GM21786 (cell line): Measurements from ENCODE around the gene LMNB1.
A peak's percentile ranks its signal among the peaks of the same experiment; 100 is the strongest.
"Not testable (repeated sequence)": the region's sequence is repeated elsewhere in the genome, so short reads cannot be mapped to it uniquely, and the experiment has no call there.

ENCODE experiments used
- ATAC-seq: cut with Tn5 transposase; IDR thresholded peaks from one replicate; pipeline ENCODE4 v1.9.1; 2021; ENCODE audit not compliant: unreplicated experiment

The LMNB1 gene

DNA sequence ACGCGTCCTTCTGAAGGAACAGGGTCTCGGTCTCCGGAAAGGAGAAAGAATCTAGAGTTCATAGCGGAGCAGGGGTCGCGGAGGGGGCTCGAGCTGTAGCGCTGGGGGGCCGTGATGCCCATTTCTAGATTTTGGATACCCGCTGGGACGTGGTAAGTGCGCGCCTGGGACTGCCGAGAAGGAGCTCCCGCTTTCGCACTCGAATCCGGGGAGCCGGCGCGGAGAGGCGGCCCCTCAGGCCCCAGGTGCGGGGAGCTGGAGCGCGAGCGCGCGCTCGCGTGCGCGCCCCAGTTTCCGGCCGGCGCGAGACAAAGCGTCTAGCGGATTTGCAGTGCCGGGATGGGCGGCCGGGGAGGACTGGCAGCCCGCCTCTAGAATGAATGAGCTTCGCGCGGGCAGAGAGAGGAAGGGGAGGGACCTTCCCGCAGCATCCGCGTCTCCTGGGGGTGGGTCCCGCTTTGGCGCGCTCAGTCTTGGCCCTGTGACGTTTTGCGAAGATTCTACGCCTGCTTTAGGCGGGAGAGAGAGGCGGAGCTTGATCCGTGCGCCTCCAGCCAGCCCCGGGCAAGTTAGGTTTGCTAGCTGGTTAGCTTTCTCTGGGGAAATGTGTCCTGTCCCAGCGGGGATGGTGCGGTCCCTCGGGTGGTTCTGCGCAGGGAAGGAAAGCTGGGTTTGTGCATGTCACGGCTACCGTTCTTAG is 1.2 kb downstream of the LMNB1 start:
- peak; percentile 67 for ATAC-seq

GRCh38 chr5:126778675-126779403 is 1.9 kb downstream of the LMNB1 start:
- no peak for ATAC-seq

DNA sequence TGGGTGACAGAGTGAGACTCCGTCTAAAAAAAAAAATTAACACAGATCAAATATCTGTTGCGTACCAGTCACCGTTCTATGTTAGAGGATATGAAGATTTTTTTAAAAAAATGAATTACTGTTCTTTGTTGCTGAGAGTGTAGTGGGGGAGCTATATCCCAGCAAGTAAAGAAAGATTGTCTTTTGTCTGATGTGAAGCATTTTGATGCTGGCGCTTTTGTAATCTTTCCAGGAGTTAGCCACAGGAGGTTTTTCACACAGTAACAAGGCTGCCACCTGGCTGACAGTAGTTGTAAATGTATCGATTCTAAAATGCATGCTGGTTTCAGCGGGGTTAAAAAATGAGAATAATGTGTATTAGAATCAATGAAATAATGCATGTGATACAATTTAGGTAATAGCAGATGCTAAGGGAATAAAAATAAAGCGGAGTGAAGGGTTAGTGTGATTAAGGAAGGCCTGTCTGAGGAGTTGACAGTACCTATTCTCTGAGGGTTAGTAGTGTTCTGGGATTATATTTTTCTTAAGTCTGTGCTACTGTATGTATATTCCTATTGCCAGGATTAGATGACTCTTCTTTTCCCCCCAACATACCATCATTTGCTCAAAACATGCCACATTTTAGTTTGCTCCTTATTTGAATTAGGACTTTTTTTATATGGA is 3.4 kb downstream of the LMNB1 start:
- no peak for ATAC-seq

- peak; percentile 33 for ATAC-seq
Measured at GRCh38 chr5:126788409-126788808, 11.5 kb downstream of the LMNB1 start.

DNA sequence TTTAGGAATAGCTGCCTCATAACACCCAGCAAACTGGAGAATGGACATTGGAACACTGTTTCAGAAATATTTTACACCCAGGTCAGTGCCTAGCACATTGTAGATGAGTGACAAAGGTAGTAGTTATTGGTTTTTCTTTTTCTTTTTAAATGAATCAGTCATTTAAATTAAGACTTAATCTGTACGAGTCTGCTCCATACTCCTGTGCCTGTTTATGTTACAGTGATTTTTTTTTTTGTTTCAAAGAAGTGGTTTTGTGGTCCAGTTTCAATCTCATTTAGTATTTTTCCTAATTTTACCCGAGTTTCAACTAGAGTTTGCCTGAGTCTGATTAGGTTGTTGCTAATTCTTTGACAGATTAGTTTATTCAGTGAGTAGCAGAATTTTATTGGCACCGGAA is 16.2 kb downstream of the LMNB1 start:
- no peak for ATAC-seq

DNA sequence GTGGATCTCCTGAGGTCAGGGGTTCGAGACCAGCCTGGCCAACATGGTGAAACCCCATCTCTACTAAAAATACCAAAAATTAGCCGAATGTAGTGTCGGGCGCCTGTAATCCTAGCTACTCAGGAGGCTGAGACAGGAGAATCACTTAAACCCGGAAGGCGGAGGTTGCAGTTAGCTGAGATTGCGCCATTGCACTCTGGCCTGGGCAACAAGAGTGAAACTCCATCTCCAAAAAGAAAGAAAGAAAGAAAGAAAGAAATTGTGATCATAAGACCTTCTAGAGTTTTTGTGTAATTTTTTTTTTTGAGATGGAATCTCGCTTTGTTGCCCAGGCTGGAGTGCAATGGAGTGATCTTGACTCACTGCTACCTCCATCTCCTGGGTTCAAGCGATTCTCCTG is 16.7 kb downstream of the LMNB1 start:
- ATAC-seq: not testable (repeated sequence)

GRCh38 chr5:126794157-126794828 is 17.4 kb downstream of the LMNB1 start:
- peak; percentile 32 for ATAC-seq

DNA sequence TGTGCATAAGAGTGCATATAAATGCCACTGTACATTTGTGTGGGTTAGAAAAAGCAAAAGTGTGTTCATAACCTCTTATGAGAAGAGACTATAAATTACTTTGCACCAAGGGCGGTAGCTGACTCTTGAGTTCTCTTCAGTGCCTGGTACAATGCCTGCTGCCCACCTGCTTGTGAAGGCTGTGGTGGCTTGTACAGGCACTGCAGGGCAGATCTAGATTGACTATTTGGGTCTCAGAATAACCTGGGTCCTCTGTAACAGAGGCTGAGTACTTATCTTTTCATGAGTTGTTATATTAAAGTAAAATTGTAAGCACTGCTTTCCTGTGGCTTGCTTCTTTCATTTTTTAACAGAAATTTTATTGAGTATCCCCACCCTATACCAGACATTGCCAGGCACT is 22.8 kb downstream of the LMNB1 start:
- ATAC-seq: no peak

DNA sequence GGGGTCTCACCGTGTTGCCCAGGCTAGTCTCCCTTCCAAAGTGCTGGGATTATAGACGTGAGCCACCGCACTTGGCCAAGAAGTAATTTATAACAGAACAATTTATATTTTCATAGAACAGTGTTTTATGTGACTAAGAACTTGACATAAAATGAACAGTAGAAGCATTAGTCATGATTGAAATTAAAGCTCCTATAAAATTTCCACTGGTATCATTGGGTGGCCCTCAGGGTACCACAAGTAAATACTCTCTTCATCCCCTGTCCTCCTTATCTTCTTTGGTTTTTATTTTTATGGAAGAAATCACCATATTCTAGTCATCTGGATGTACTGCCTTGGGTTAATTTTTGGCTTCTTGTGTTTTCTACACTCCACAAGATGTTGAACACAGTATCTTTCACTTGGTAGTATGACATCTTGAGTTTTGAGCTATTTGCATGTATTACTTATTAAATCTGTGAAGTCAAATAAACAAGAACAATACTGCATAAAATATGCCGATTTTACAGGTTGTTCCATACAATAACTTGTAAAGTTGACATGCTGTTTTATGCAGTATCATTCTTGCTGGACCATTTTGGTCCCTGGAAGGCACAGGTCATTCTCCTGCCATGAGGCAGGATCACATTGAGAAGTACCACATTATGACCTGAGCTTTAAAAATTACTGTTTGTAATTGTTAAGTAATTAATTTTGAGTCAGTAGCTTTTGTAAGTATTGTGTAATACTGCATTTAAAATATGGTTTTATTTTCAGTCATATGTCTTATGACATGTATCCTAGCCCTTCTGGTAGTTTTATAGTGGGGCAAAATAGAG is 24.4 kb downstream of the LMNB1 start:
- ATAC-seq: no peak

DNA sequence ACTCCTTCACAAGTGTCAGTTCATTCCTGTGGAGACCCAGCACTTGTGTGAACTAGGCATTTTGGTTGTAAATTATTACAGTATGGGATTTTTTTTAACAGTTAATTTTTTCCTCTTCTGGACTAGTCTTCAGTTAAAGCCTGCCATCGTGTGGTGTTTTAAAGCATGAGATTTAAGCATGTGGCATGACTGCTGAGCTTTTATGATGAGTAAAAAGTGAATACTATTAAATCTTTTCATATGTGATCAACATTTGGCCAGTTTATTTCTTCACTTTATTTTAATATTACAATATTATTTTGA is 25.0 kb downstream of the LMNB1 start:
- peak; percentile 54 for ATAC-seq

DNA sequence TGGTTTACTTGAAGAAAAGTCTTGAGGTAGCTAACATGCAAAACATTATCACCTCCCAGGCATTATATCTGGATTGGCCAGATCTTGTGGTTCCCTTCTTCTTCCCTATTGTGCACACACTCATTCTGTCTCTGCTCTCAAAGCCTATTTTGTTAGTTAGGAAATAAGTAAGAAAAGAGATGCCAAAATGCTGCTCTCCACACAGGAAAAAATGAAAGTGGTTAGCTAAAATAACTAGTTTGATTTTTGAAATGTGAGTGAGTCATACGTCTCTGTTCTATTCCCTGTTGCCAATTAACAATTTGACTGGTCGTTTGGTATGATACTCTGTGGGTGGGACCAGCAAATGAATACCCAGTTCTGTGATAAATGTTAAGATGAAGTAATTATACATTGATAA is 28.1 kb downstream of the LMNB1 start:
- no peak for ATAC-seq

DNA sequence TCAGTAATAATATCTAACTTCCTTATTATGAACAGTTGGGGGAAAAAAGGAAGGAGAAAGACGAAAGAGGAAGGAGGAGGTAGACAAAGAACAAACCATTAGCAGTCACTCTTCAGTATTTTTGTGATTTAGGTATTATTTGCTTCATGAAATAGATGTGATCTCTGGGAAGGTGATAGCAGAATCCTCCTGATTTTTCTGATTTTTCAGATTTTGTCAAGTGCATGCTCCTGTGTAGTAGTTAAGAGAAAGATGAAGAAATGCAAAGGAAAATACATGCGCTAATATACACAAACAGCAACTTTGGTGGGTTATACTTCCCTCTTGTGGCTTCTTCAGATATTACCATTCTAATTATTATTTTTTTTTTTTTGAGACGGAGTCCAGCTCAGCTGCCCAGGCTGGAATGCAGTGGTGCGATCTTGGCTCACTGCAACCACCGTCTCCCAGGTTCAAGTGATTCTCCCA is 31.6 kb downstream of the LMNB1 start:
- ATAC-seq: no peak

- ATAC-seq: no peak
Measured at GRCh38 chr5:126809916-126810315, 33.0 kb downstream of the LMNB1 start.

- ATAC-seq: no peak
Measured at GRCh38 chr5:126810596-126811380, 33.9 kb downstream of the LMNB1 start.

DNA sequence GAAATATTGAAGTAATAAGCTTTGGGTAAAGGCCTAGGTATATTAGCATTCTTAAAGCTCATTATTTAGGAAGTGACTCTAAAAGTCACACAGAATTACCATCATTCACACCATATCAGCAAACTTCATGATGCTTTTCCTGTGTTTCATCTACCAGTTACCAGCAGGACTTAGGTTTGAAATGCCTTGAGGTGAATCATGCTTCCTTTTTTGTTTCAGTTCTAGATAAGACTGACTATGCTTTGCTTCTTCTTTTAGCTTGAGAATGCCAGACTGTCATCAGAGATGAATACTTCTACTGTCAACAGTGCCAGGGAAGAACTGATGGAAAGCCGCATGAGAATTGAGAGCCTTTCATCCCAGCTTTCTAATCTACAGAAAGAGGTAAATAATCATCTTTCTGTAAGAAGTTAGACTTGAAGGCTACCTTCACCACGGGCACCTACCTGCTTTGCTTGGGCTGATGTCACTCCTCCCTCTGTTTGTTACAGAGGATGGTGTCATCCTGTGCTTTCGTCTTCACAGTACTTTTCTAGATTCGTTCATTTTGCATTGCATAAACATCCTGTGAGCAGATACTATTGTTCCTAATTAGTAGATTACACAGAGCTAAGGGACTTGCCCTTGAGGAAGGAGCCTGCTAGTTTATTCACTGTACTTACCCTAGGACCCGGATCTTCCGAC is 34.7 kb downstream of the LMNB1 start:
- peak; percentile 50 for ATAC-seq

DNA sequence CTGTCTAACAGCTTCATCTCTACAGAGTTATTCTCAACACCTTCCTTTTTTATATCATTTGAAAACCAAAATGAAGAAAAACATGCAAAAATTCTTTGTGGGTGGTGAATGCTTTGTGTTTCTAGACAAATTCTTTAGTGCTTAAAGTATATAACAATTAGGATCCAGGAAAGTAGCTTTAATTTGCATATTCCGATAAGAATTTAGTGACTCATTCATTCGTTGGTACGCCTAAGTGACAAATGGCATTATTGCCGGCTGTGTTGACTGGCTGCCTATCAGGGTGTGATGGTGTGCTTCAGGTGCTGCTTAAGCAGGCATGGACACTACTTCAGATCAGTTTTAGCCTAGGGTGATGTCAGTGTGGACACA is 35.2 kb downstream of the LMNB1 start:
- ATAC-seq: no peak

DNA sequence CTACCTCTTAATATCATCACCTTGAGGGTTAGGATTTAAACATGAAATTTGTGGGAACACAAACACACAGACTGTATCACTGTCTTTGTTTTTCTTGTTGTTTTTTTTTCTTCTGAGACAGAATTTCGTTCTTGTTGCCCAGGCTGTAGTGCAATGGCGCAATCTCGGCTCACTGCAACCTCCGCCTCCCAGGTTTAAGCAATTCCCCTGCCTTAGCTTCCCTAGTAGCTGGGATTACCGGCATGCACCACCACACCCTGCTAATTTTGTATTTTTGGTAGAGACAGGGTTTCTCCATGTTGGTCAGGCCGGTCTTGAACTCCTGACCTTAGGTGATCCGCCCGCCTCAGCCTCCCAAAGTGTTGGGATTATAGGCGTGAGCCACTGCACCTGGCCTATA is 36.9 kb downstream of the LMNB1 start:
- ATAC-seq: not testable (repeated sequence)

DNA sequence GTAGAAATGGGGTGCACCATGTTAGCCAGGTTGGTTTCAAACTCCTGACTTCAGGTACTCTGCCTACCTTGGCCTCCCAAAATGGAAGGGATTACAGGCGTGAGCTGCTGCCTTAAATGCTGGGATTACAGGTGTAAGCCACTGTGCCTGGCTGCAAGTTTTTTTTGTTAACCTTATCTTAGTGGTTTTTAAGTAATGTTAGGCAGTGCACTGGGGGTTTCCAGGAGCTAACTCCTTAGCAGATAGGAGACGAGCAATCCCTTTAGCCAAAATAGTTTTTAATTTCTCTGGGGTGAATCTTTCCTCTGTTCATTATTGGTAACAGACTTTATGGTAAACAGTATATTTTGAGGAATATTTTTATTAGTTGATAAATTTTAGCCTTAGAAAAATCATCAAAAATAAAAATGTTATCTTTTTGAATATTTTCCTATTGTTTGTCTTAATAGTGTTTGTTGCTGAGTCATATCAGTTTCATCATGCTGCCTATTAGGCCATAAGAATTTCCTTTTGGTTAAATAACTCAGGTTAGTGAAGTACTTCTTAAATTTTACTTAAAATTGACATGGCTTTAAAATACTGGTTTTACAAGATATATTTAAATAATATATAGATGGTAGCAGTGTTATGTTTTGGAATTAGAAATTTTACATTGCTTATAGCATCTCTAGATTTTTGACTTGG is 37.9 kb downstream of the LMNB1 start:
- ATAC-seq: no peak

DNA sequence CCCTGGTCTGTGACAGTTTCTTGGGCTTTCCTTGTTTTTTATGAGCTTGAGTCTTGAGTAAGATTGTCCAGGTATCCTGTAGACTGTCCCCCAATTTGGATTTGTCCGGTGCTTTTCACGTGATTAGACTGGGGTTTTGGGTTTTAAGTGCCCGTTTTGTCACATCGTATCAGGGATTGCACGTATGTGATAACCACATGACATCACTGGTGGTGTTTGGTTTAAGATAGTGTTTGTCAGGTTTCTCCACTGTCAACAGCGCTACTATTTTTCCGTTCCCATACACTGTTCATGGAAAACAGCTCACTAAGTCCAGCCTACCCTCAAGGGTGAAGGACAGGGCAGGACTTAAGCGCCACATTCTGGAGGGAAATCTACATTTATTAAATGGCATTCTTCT is 39.7 kb downstream of the LMNB1 start:
- no peak for ATAC-seq
